GM19455 (cell line): Measurements from ENCODE around the gene NGF.
"Not testable (repeated sequence)": the region's sequence is repeated elsewhere in the genome, so short reads cannot be mapped to it uniquely, and the experiment has no call there.

Experiments
- ATAC-seq: cut with Tn5 transposase; IDR thresholded peaks from one replicate; pipeline ENCODE4 v1.9.1; 2021; ENCODE audit not compliant: unreplicated experiment

NGF gene

GRCh38 chr1:115310581-115311473 is 27.2 kb downstream of the NGF start:
- no peak for ATAC-seq

- ATAC-seq = not testable (repeated sequence)
Measured at GRCh38 chr1:115309504-115309903, 28.5 kb downstream of the NGF start.

- no peak for ATAC-seq
Measured at GRCh38 chr1:115308969-115309368, 29.1 kb downstream of the NGF start.

GRCh38 chr1:115307661-115308060 is 30.4 kb downstream of the NGF start:
- no peak for ATAC-seq

GRCh38 chr1:115306146-115306545 is 31.9 kb downstream of the NGF start:
- ATAC-seq = no peak

- no peak for ATAC-seq
Measured at GRCh38 chr1:115303364-115303763, 34.7 kb downstream of the NGF start.

- no peak for ATAC-seq
Measured at GRCh38 chr1:115302390-115302961, 35.6 kb downstream of the NGF start.

GRCh38 chr1:115301438-115302020 is 36.5 kb downstream of the NGF start:
- ATAC-seq = no peak

- no peak for ATAC-seq
Measured at GRCh38 chr1:115300087-115300876, 37.8 kb downstream of the NGF start.

GRCh38 chr1:115299266-115299665 is 38.8 kb downstream of the NGF start:
- no peak for ATAC-seq

GRCh38 chr1:115296981-115297380 is 41.1 kb downstream of the NGF start:
- ATAC-seq = peak; percentile 97

- ATAC-seq = no peak
Measured at GRCh38 chr1:115295904-115296696, 41.9 kb downstream of the NGF start.

GRCh38 chr1:115293899-115294298 is 44.1 kb downstream of the NGF start:
- no peak for ATAC-seq

GRCh38 chr1:115293006-115293405 is 45.0 kb downstream of the NGF start:
- no peak for ATAC-seq

- no peak for ATAC-seq
Measured at GRCh38 chr1:115291741-115292140, 46.3 kb downstream of the NGF start.

- ATAC-seq = no peak
Measured at GRCh38 chr1:115289940-115290339, 48.1 kb downstream of the NGF start.

- ATAC-seq = no peak
Measured at GRCh38 chr1:115288591-115289198, 49.4 kb downstream of the NGF start.

GRCh38 chr1:115286431-115287205 is 51.4 kb downstream of the NGF start:
- no peak for ATAC-seq

GRCh38 chr1:115284209-115284608 is 53.8 kb downstream of the NGF start:
- ATAC-seq = no peak
